Hepatocyte (in vitro differentiated cells): ENCODE data around the gene RASA3.

ENCODE experiments used
- EZH2phosphoT487 ChIP-seq: fragments of 200-600 bp; sonication (generic); IDR thresholded peaks from one replicate; pipeline ENCODE4 v1.6.1; 2018; ENCODE audit warnings: antibody characterized with exemption, mild to moderate bottlenecking, low read depth, moderate library complexity; ENCODE audit not compliant: unreplicated experiment, severe bottlenecking
- TF ChIP-seq, protein P1 (sequence below): fragments of 200-600 bp; sonication (generic); IDR thresholded peaks from 2 replicates; pipeline ENCODE4 v1.5.1; 2016; ENCODE audit warnings: antibody characterized with exemption, mild to moderate bottlenecking; ENCODE audit not compliant: poor library complexity

DNA sequence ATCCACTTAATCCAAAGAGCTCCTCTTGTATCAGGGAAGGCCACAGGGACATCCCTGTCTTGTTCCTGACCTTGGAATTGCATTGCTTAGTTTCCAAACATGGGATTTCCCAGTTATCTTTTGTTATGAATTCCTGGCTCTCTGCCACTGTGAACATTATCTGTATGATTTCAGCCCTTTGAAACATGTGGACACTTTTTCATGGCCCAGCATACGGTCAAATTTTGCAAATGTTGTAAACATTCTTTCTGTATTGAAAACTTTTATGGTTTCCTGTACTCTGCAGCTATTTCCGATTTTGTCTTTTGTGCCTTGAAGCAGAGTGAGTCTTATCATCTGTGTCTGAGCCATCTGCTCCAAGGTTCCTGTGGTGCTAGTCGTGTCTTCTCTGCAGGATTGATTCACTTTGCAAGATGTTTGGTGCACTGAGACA is 42.1 kb upstream of the RASA3 start:
- TF ChIP-seq, protein P1, sequence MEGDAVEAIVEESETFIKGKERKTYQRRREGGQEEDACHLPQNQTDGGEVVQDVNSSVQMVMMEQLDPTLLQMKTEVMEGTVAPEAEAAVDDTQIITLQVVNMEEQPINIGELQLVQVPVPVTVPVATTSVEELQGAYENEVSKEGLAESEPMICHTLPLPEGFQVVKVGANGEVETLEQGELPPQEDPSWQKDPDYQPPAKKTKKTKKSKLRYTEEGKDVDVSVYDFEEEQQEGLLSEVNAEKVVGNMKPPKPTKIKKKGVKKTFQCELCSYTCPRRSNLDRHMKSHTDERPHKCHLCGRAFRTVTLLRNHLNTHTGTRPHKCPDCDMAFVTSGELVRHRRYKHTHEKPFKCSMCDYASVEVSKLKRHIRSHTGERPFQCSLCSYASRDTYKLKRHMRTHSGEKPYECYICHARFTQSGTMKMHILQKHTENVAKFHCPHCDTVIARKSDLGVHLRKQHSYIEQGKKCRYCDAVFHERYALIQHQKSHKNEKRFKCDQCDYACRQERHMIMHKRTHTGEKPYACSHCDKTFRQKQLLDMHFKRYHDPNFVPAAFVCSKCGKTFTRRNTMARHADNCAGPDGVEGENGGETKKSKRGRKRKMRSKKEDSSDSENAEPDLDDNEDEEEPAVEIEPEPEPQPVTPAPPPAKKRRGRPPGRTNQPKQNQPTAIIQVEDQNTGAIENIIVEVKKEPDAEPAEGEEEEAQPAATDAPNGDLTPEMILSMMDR: no peak
- TF ChIP-seq EZH2phosphoT487: no peak
